HG03066 (cell line): ENCODE data around the gene PAEP.
"Not testable (repeated sequence)": the region's sequence is repeated elsewhere in the genome, so short reads cannot be mapped to it uniquely, and the experiment has no call there.

Experiments used
- ATAC-seq: cut with Tn5 transposase; IDR thresholded peaks from one replicate; pipeline ENCODE4 v1.9.1; 2021; ENCODE audit warnings: low read depth; ENCODE audit not compliant: unreplicated experiment

Gene PAEP

DNA sequence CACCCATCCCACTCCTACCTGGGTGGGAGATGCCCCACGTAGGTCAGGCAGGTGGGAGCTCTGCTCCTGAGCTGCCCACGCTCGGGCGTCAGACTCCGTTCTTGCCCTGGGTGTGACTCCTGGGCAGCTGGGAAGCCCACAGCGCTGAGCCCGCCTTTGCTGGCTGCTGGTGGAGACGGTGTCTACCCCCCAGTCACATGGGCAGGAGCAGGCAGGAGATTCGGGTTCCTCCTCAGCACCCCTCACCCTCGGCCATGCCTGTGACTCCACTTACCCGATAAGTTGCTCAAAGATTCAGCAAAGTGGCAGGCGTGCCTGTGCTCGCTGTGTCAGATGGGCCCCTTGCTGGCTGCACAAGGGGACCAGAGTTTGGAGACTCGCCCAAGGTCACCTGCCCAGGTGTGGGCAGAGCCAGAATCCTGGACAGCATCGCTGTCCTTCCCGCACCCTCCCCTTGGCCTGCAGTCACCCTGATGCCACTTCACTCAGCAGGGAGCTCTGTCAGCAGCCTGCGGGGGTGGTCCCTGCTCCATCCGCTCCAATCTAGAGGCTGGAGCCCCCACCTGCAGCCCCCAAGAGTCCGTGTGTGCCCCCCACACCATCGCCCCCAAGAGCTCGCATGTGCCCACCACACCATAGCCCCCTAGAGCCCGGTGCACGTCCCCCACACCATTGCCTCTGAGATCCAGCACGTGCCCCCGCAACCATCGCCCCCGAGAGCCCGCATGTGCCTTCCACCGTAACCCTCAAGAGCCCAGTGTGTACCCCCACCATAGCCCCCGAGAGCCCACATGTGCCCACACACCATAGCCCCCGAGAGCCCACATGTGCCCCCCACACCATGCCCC, 36.1 kb upstream of the PAEP start:
- ATAC-seq, result no peak

- ATAC-seq, result no peak
These were observed 35.3 kb upstream of the PAEP start for GRCh38 chr9:135526089-135526729.

DNA sequence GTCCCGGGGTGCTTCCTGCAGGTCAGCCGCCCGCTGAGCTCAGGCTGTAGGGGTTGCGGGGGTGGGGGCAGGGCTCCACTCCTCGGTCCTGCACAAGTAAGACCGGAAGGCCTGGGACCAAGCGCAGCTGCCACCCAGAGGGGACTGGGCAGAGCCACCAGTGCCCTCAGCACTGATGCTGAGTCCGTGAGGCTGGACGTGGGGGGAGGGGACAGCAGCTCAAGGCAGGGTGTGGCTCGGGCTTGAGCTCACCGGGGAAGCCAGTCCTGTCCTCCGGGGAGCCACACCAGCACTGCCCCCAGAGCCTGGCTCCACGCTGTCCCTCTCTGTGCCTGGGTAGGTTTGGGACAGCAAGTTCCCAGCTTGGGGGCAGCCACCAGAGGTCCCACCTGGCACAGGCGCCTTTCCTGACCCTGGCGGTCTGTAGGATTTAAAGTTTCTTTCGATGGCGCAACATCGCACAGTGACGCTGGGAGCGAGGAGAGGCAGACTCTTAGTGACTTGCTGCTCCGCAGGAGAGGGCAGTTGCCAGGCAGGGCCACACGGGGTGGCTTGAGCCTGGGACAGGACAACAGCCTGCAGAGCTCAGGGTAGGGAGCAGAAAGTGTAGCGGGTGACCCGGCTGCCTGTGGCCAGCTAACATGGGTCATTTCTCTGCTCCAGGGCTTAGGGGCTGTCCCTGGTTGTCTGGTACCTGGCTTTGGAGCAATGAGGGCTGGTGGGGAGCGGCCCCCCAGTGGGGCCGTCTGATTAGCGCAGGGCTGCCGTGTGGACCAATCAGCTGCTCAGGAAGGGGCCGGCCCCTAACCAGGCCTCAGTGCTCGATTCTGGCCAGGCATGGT, 34.6 kb upstream of the PAEP start:
- ATAC-seq, result no peak

GRCh38 chr9:135528842-135529435, 32.6 kb upstream of the PAEP start:
- not testable (repeated sequence) for ATAC-seq

DNA sequence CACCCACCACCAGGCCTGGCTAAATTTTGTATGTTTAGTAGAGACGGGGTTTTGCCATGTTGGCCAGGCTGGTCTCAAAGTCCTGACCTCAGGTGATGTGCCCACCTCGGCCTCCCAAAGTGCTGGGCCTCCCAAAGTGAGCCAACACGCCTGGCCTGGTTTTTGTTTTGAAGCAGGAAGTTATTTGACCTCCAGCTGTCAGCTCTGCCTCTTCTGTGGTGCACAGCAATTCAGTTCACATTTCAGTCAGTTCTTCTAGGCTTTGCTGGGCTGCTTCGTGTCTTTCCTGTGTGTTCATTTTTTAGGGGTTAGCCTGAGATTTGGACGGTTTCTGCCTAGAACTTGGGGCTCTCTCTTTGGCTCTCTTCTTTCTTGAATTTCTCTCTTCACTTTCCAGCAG, 31.4 kb upstream of the PAEP start:
- ATAC-seq, result no peak

GRCh38 chr9:135531096-135531495, 30.5 kb upstream of the PAEP start:
- no peak for ATAC-seq

DNA sequence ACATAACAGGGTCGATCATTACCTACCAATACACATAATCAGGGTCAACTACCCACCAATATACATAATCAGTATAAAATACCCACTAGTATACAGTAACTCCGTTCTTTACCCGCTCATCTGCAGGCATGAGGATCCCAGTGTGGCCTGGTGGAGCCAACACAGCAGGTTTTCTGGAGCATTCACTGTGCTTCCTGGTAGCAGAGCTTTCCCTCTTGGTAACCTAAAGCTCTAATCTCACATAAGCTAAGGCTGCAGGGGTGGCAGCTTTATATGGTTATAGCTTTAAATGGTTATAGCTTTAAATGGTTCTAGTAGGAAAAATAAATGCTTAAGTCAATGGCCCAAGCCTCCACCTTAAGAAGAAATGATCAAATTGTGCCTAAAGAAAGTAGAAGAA, 28.4 kb upstream of the PAEP start:
- ATAC-seq, result no peak

- no peak for ATAC-seq
These were observed 27.9 kb upstream of the PAEP start for GRCh38 chr9:135533674-135534073.

DNA sequence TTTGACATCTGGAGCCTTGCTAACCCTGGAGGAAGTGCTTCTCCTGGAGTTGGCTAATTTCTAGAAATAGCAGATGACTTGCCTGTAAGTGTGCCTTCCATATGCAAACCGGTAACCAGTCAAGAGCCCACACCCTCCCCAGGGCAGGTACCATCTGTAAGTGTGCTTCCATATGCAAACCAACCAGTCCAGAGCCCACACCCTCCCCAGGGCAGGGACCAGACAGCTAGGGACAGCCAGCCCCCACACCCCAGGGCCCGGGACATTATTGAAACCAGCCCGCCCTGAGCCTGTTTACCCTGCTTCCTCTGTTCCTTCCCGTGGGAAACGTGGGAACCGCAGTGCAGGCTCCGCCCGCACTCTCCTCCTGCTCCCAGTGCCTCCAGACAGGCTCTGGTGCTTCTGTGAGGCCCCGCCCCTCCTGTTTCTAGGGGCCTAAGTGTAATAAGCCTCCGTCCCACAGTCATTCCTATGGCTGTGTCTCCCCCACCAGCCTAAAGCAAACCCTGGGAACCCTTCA, 27.3 kb upstream of the PAEP start:
- ATAC-seq, result not testable (repeated sequence)

- ATAC-seq, result not testable (repeated sequence)
These were observed 26.7 kb upstream of the PAEP start for GRCh38 chr9:135534826-135535225.

GRCh38 chr9:135535631-135536030, 25.9 kb upstream of the PAEP start:
- not testable (repeated sequence) for ATAC-seq

DNA sequence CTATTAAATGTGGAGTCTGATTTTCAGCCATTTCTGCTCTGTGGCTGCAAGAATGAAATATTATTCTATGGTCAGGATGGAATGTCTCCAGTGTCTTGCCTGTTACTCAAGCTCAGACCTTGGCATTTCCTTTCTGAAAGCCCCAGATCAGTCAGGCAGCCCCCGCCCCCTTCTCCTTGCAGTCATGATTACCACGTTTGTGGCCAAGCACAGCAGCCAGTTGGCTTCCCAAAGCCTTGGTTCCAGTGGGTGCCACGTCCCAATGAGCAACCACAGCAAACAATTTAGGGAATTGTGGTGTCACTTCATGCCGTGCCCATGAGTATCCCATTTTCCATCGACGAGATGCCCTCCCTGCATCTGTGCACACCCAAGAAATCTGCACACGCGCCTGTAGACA, 25.3 kb upstream of the PAEP start:
- ATAC-seq, result no peak

DNA sequence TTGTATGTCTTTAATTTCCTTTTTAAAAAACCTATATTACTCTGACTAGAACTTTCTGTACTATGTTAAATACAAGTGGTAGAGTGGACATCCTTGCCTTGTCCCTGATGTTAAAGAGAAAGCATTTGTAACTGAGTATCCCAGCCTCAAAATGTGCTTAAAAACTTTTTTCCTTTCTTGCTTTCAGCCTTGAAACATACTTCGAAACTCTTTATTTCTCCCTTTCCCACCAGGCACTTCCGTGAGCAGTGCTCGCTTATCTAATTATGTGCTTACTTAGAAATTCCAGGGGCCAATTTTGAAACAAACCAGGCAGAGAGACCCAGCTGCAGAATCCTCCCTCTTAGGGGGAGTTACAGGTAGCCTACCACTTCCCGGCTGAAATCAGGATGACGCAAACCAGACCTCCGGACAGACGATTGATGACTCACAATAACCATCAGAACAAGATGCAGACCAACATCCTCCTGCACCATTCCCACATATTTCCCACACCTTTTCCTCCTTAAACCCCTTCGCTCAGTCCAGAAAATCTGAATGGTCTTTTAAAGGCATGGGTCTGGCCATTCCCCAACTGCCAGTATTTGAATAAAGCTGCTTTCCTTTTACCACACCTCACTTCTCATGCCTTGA, 18.2 kb upstream of the PAEP start:
- ATAC-seq, result not testable (repeated sequence)

- no peak for ATAC-seq
These were observed 16.4 kb upstream of the PAEP start for GRCh38 chr9:135544981-135545635.

- ATAC-seq, result not testable (repeated sequence)
These were observed 15.8 kb upstream of the PAEP start, which contains the start of gene OBP2A for GRCh38 chr9:135545646-135546176. Gene OBP2A, plus strand, starts transcription at chr9:135546126. Its CDS starts 55 bp downstream, at chr9:135546181.

- ATAC-seq, result not testable (repeated sequence)
These were observed 14.6 kb upstream of the PAEP start for GRCh38 chr9:135546792-135547617.

- ATAC-seq, result no peak
These were observed 13.5 kb upstream of the PAEP start for GRCh38 chr9:135547756-135548736.
